SJCRH30 (cell line): ENCODE results near the gene KCTD20. TPM values are rescaled to one million over a fixed set of nuclear protein-coding genes. Genes with fewer than 3 reads are reported as not detected.
A peak's percentile ranks its signal among the peaks of the same experiment; 100 is the strongest.
"Not testable (repeated sequence)": the region's sequence is repeated elsewhere in the genome, so short reads cannot be mapped to it uniquely, and the experiment has no call there.

Experiments used
- DNase-seq, 2 experiments: peaks; one replicate each; pipeline ENCODE4 v3.0.0-alpha.2; 2015 to 2020
- H3K27ac ChIP-seq: fragments of 250-450 bp; sonication (Bioruptor Pico); 2 replicates; pipeline ENCODE4 v1.5.1; 2020; ENCODE audit warnings: mild to moderate bottlenecking, moderate library complexity
- H3K27me3 ChIP-seq: fragments of 250-450 bp; sonication (Bioruptor Pico); 2 replicates; pipeline ENCODE4 v1.5.1; 2020; ENCODE audit warnings: mild to moderate bottlenecking, moderate library complexity
- H3K36me3 ChIP-seq: fragments of 250-450 bp; sonication (Bioruptor Pico); 2 replicates; pipeline ENCODE4 v1.5.1; 2020; ENCODE audit warnings: mild to moderate bottlenecking, moderate library complexity
- H3K4me1 ChIP-seq: fragments of 250-450 bp; sonication (Bioruptor Pico); 2 replicates; pipeline ENCODE4 v1.5.1; 2020; ENCODE audit warnings: mild to moderate bottlenecking, moderate library complexity
- H3K4me3 ChIP-seq: fragments of 250-450 bp; sonication (Bioruptor Pico); 2 replicates; pipeline ENCODE4 v1.5.1; 2020; ENCODE audit warnings: mild to moderate bottlenecking, moderate library complexity
- H3K9me3 ChIP-seq: fragments of 250-450 bp; sonication (Bioruptor Pico); replicated peaks from 2 replicates; pipeline ENCODE4 v1.5.1; 2020; ENCODE audit warnings: mild to moderate bottlenecking, moderate library complexity
- total RNA-seq: library from RNA; depleted of rRNA; stranded (reverse); fragments of >200 nt; shearing (Covaris generic); gene quantifications from 2 replicates; pipeline ENCODE4 v1.2.3, GENCODE V29; 2014

The KCTD20 gene
- total RNA-seq, 1 experiment from 2014 or later, result 64.1 TPM

DNA sequence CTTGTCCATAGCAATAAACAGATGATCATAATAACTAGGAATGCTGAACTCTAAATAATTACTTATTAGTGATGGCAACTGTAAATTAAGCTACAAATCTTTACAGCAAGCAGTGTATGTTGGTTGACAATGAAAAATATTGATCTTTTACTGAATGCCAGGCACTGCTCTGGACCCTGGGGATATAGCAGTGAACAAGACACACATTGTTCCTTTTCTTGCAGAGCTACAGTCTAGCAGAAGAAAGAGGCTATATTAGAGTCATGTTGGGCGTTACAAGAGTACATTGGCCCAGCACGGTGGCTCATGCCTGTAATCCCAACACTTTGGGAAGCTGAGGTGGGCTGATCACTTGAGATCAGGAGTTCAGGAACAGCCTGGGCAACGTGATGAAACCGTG, 11.6 kb upstream of the KCTD20 start:
- H3K4me3 ChIP-seq, result no peak overlapping the region
- H3K27me3 ChIP-seq, result no peaks in the 10 kb centered on the region
- H3K36me3 ChIP-seq, result no peaks in the 10 kb centered on the region
- H3K4me1 ChIP-seq, result peaks cover 11% of the 10 kb centered on the region
- H3K9me3 ChIP-seq, result no peaks in the 10 kb centered on the region
- DNase-seq, result no peak
- no peak overlapping the region for H3K27ac ChIP-seq

GRCh38 chr6:36432151-36432671, 10.6 kb upstream of the KCTD20 start:
- H3K9me3 ChIP-seq, result no peaks in the 10 kb centered on the region
- H3K36me3 ChIP-seq, result no peaks in the 10 kb centered on the region
- H3K27ac ChIP-seq, result no peak overlapping the region
- no peak for DNase-seq
- no peak overlapping the region for H3K4me3 ChIP-seq
- H3K4me1 ChIP-seq, result peaks cover 11% of the 10 kb centered on the region
- no peaks in the 10 kb centered on the region for H3K27me3 ChIP-seq

DNA sequence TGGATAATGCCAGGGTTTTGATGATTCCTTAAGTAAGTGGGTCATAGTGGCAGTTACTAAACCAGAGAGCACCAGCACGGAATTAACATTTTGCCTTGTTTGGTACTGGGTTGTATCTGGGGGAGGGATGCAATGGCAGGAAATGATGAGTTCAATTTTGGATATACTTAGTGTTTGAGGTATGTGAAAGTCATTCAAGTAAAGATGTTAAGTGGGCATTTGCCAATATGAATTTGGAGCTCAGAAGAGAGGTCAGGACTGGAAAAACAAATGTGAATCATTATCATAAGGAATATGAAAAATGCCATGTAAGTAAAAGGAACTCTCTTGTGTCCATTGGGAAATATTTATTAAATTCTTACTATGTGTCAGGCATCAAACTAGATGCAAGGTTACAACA, 6.3 kb upstream of the KCTD20 start:
- no peaks in the 10 kb centered on the region for H3K27me3 ChIP-seq
- DNase-seq, result no peak
- no peaks in the 10 kb centered on the region for H3K9me3 ChIP-seq
- H3K4me3 ChIP-seq, result no peak overlapping the region
- H3K36me3 ChIP-seq, result no peaks in the 10 kb centered on the region
- no peak overlapping the region for H3K27ac ChIP-seq
- peaks cover 13% of the 10 kb centered on the region for H3K4me1 ChIP-seq

- H3K36me3 ChIP-seq, result no peaks in the 10 kb centered on the region
- H3K27ac ChIP-seq, result peak overlapping the region; percentile 78
- H3K27me3 ChIP-seq, result no peaks in the 10 kb centered on the region
- H3K9me3 ChIP-seq, result no peaks in the 10 kb centered on the region
- H3K4me1 ChIP-seq, result peaks cover 6% of the 10 kb centered on the region
- H3K4me3 ChIP-seq, result peak overlapping the region; percentile 94
- DNase-seq, result peak; percentile 90 to 93
Measured at GRCh38 chr6:36441307-36441894, 1.4 kb upstream of the KCTD20 start.

DNA sequence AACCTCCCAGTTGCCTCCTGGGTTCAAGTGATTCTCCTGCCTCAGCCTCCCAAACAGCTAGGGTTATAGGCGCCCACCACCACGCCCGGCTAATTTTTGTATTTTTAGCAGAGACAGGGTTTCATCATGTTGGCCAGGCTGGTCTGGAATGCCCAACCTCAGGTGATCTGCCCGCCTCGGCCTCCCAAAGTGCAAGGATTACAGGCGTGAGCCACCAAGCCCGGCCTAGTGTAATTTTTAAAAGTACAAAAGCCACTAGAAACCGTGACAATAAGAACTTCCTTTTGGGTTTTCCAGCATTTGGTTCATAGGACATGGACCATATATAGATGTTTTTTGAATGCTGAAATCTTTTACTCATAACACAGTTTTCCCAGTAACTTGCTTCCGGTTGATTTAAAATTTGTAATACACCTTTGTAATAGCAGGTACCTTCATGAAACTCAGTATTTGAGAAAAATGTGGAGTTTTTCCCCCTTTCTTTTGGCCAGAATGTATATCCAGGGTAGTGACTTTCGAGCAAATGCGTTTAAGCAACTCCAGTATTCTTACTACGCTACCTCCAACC, 613 bp upstream of the KCTD20 start:
- Histone ChIP-seq H3K9me3 (no peaks in the 10 kb centered on the region), H3K36me3 (peaks cover 5% of the 10 kb centered on the region; the same call in 1 of the 2 replicates), H3K4me3 (peak overlapping the region; percentile 94), H3K27ac (peak overlapping the region; percentile 78), H3K4me1 (peaks cover 6% of the 10 kb centered on the region), H3K27me3 (no peaks in the 10 kb centered on the region)
- no peak for DNase-seq

GRCh38 chr6:36443471-36444428, 950 bp downstream of the KCTD20 start:
- Histone ChIP-seq H3K36me3 (peaks cover 8% of the 10 kb centered on the region; the same call in 1 of the 2 replicates), H3K4me3 (peak overlapping the region; percentile 94), H3K9me3 (no peaks in the 10 kb centered on the region), H3K4me1 (peaks cover 6% of the 10 kb centered on the region), H3K27me3 (no peaks in the 10 kb centered on the region), H3K27ac (peak overlapping the region; percentile 78)
- peak; percentile 8 to 30 for DNase-seq

- no peak overlapping the region for H3K27ac ChIP-seq
- peaks cover 8% of the 10 kb centered on the region; the same call in 1 of the 2 replicates for H3K36me3 ChIP-seq
- peaks cover 6% of the 10 kb centered on the region for H3K4me1 ChIP-seq
- H3K27me3 ChIP-seq, result no peaks in the 10 kb centered on the region
- DNase-seq, result no peak
- H3K9me3 ChIP-seq, result no peaks in the 10 kb centered on the region
- H3K4me3 ChIP-seq, result no peak overlapping the region
Measured at GRCh38 chr6:36444470-36444869, 1.7 kb downstream of the KCTD20 start.

GRCh38 chr6:36445621-36446020, 2.8 kb downstream of the KCTD20 start:
- no peak for DNase-seq
- Histone ChIP-seq H3K9me3 (no peaks in the 10 kb centered on the region), H3K4me3 (no peak overlapping the region), H3K4me1 (peaks cover 6% of the 10 kb centered on the region), H3K27me3 (no peaks in the 10 kb centered on the region), H3K27ac (no peak overlapping the region), H3K36me3 (peaks cover 8% of the 10 kb centered on the region; the same call in 1 of the 2 replicates)

- H3K27ac ChIP-seq, DNase-seq, H3K4me3 ChIP-seq, H3K4me1 ChIP-seq, H3K9me3 ChIP-seq, H3K27me3 ChIP-seq: not testable (repeated sequence)
- H3K36me3 ChIP-seq, result peaks cover 11% of the 10 kb centered on the region; the same call in 1 of the 2 replicates
Measured at GRCh38 chr6:36449173-36449572, 6.4 kb downstream of the KCTD20 start.

DNA sequence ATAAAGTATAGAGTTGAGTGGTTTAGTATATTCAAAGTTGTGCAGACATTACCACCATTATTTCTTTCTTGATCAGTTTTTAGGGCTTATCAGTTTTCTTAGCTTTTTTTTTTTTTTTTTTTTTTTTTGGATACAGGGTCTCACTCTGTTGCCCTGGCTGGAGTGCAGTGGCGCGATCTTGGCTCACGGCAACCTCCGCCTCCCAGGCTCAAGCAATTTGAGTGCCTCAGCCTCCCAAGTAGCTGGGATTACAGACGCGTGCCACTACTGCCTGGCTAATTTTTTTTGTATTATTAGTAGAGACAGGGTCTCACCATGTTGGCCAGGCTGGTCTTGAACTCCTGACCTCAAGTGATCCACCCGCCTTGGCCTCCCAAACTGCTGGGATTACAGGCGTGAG, 10.1 kb downstream of the KCTD20 start:
- H3K27me3 ChIP-seq, H3K36me3 ChIP-seq, H3K27ac ChIP-seq, H3K9me3 ChIP-seq, H3K4me3 ChIP-seq, DNase-seq, H3K4me1 ChIP-seq: not testable (repeated sequence)

DNA sequence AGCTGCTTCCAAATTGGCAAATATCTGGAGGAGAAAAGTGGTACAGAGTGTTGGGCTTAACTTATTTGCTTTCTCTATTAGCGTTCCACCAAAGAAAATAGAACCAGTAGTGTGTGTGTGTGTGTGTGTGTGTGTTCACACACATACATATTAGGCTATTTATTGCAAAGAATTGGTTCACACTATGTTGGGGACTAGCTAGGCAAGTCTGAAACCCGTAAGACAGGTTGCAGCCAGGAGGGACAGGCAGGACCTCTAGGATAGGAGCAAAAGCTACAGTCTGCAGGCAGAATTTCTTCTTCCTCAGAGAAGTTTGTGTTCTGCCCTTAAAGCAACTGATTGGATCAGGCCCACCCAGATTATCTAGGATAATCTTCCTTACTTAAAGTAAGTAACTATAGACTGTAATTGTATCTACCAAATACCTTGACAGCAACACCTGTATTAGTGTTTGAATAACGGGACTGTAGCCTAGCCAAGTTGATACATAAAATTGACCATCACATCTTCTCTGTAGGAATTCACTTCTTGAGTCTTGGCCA, 12.8 kb downstream of the KCTD20 start:
- H3K4me3 ChIP-seq, result no peak overlapping the region
- no peaks in the 10 kb centered on the region for H3K27me3 ChIP-seq
- DNase-seq, result no peak
- H3K4me1 ChIP-seq, result no peaks in the 10 kb centered on the region
- H3K9me3 ChIP-seq, result no peaks in the 10 kb centered on the region
- peaks cover 5% of the 10 kb centered on the region; the same call in 1 of the 2 replicates for H3K36me3 ChIP-seq
- H3K27ac ChIP-seq, result no peak overlapping the region

GRCh38 chr6:36459501-36459900, 16.7 kb downstream of the KCTD20 start:
- Histone ChIP-seq H3K36me3 (peaks cover 3% of the 10 kb centered on the region; the same call in 1 of the 2 replicates), H3K27me3 (no peaks in the 10 kb centered on the region), H3K27ac (no peak overlapping the region), H3K4me1 (no peaks in the 10 kb centered on the region), H3K9me3 (no peaks in the 10 kb centered on the region), H3K4me3 (no peak overlapping the region)
- no peak for DNase-seq

DNA sequence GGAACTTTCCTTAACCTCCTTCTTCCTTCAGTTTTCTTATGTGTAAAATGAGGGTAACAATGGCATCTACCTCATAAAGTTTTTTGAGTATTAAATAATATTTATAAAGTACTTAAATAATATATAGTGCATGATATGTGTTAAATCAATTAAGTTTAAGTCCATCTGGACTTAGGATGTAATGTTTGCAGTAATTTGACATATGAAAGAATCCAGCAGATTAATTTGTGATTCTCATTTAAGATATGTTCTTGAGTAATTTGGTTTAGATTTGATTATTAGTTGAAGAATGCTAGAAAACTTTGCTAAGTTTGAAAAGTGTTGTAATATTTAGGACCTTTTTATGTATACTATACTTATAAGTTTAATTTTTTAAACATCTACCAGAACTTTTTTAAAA, 18.1 kb downstream of the KCTD20 start:
- Histone ChIP-seq H3K36me3 (peaks cover 3% of the 10 kb centered on the region; the same call in 1 of the 2 replicates), H3K4me1 (no peaks in the 10 kb centered on the region), H3K27ac (no peak overlapping the region), H3K4me3 (no peak overlapping the region), H3K9me3 (no peaks in the 10 kb centered on the region), H3K27me3 (no peaks in the 10 kb centered on the region)
- no peak for DNase-seq

- DNase-seq, result no peak
- Histone ChIP-seq H3K4me3 (no peak overlapping the region), H3K27me3 (no peaks in the 10 kb centered on the region), H3K27ac (no peak overlapping the region), H3K4me1 (no peaks in the 10 kb centered on the region), H3K9me3 (no peaks in the 10 kb centered on the region), H3K36me3 (peaks cover 3% of the 10 kb centered on the region; the same call in 1 of the 2 replicates)
Measured at GRCh38 chr6:36461646-36462045, 18.8 kb downstream of the KCTD20 start.
